Natural killer cell treated with Interleukin-12 subunit alpha and Interleukin-12 subunit beta and Interleukin-15 and Interleukin-18, amount 100 ng/mL, for 72 hours (primary cell): ENCODE measurements around the gene ABLIM1. TPM values are rescaled to one million over a fixed set of nuclear protein-coding genes. Genes with fewer than 3 reads are reported as not detected.

Source experiments
- ATAC-seq, 2 donors: fragments of 150-1000 bp; cut with Tn5 transposase in 1 of 2; sonication (Bioruptor Pico), chemical (Tn5 transposase) in 1 of 2; 2 replicates each; pipeline ENCODE4 v1.10.0; 2021
- DNase-seq: peaks from one replicate; pipeline ENCODE4 v3.0.0; 2022; ENCODE audit warnings: low spot score
- H3K27ac Mint-ChIP-seq, 2 donors: 1 replicate in 1 of 2; 2 replicates in 1 of 2; pipeline ENCODE4 v1.8.0; 2022; ENCODE audit warnings: mixed read lengths in 2 of 2, mild to moderate bottlenecking in 1 of 2, moderate library complexity in 1 of 2
- H3K27me3 Mint-ChIP-seq, 2 donors: 1 replicate in 1 of 2; 2 replicates in 1 of 2; pipeline ENCODE4 v1.8.0; 2022; ENCODE audit warnings: mixed read lengths in 2 of 2
- H3K36me3 Mint-ChIP-seq: one replicate; pipeline ENCODE4 v1.8.0; 2022; ENCODE audit warnings: mixed read lengths
- H3K4me1 Mint-ChIP-seq, 2 donors: 1 replicate in 1 of 2; 2 replicates in 1 of 2; pipeline ENCODE4 v1.8.0; 2022; ENCODE audit warnings: low read depth in 2 of 2, mixed read lengths in 2 of 2, mild to moderate bottlenecking in 1 of 2
- H3K4me3 Mint-ChIP-seq: one replicate; pipeline ENCODE4 v1.8.0; 2022; ENCODE audit warnings: mixed read lengths
- H3K9me3 Mint-ChIP-seq: 2 replicates; pipeline ENCODE4 v1.8.0; 2022; ENCODE audit warnings: mixed read lengths
- total RNA-seq, 2 donors: library from RNA; stranded (reverse); gene quantifications; one replicate each; pipeline ENCODE4 v1.2.3, GENCODE V29; 2022

The ABLIM1 gene
- total RNA-seq, 2 donors from 2014 or later, result 7.9 to 11.0 TPM

GRCh38 chr10:114408968-114409444, 249.1 kb downstream of the ABLIM1 start:
- DNase-seq, result no peak
- Mint-ChIP-seq H3K4me3 (no peak overlapping the region), H3K36me3 (no peaks in the 10 kb centered on the region), H3K27ac (no peak overlapping the region), H3K4me1 (peaks cover 0 to 2% of the 10 kb centered on the region in 2 donors), H3K9me3 (no peaks in the 10 kb centered on the region), H3K27me3 (peaks cover 30 to 41% of the 10 kb centered on the region in 2 donors)
- ATAC-seq, result no peak

GRCh38 chr10:114408112-114408967, 249.7 kb downstream of the ABLIM1 start:
- Mint-ChIP-seq H3K9me3 (no peaks in the 10 kb centered on the region), H3K36me3 (no peaks in the 10 kb centered on the region), H3K4me1 (peaks cover 0 to 3% of the 10 kb centered on the region in 2 donors), H3K4me3 (no peak overlapping the region), H3K27ac (no peak overlapping the region), H3K27me3 (peaks cover 31 to 39% of the 10 kb centered on the region in 2 donors)
- no peak for DNase-seq
- ATAC-seq, result no peak

- Mint-ChIP-seq H3K36me3 (no peaks in the 10 kb centered on the region), H3K9me3 (no peaks in the 10 kb centered on the region), H3K4me3 (no peak overlapping the region), H3K27me3 (peaks cover 38 to 42% of the 10 kb centered on the region in 2 donors), H3K4me1 (peaks cover 7 to 9% of the 10 kb centered on the region in 2 donors), H3K27ac (no peak overlapping the region)
- no peak for ATAC-seq
- DNase-seq, result no peak
These were observed 251.6 kb downstream of the ABLIM1 start for GRCh38 chr10:114406455-114406854.

DNA sequence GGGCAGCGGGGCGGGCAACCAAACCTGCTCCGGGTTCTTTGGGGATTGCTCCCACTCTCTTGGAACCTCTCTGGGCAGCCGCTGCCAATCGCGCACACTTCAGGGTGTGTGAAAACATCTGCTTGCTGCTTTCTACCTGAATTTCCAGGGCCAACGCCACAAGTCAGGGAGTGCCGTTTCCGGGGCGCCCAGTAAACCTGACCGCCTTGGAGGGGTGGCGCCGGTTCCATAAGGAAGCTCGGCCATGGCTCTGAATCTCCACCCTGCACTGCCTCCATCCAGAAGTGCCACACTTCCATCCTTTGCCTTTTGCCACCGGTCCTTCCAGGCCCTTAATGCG, 253.1 kb downstream of the ABLIM1 start:
- Mint-ChIP-seq H3K9me3 (no peaks in the 10 kb centered on the region), H3K36me3 (no peaks in the 10 kb centered on the region), H3K4me1 (peaks cover 7 to 9% of the 10 kb centered on the region in 2 donors), H3K27ac (no peak overlapping the region), H3K27me3 (peaks cover 50 to 54% of the 10 kb centered on the region in 2 donors), H3K4me3 (peak overlapping the region; percentile 30)
- no peak for DNase-seq
- peak in 1 of 2 donors; percentile 13 for ATAC-seq

DNA sequence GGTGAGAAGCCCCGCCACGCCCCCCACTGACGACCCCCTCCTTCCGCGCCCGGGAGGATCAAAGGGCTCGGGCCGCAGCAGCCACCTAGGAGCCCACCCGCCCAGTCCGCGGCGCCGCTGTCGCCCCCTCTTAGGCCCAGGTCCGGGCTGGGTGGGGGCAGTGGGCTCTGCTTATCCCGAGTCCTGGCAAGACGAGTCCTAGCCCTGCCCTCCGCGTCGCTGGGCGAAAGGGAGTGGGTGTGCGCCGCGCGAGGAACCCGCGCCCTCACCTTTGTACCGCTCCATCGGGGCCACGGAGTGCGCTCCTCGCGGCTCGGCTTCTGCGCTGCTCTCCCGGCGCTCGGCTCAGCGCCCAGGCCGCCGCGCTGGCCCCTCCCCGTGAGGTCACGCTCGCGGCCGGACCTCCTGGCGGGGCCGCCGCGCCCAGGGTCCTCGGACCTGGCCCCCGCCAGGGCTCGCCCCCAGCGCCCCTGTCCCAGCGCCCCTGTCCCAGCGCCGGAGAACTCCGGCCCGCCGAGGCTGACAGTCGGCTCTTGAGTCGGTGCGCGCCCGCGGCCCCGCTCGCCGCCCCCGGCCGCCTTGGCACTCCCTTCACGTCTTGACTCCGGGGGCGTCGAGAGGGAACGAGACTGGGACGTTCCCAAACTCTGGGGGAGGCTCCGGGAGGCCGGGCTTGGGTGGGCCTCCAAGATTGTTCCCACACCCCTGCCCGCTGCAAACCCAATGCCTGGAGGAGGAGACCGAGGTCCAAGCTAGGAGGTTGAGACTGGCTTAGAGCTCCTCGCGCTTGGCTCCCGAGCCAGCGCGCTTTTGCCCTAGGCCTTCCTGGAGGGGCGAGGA, 253.7 kb downstream of the ABLIM1 start, which contains the start of gene AFAP1L2:
AFAP1L2 (minus strand) TSS at position 332 of the 840 bp plus-strand sequence; CDS start at position 285, 47 bp downstream.
- Mint-ChIP-seq H3K27ac (no peak within 1 kb of the TSS), H3K9me3 (no peaks in the 10 kb centered on the region), H3K4me1 (peaks cover 7 to 9% of the 10 kb centered on the region in 2 donors), H3K36me3 (no peaks in the 10 kb centered on the region), H3K4me3 (peak within 1 kb of the TSS; percentile 54), H3K27me3 (peaks cover 53 to 56% of the 10 kb centered on the region in 2 donors)
- ATAC-seq, result peak; percentile 50 to 51
- DNase-seq, result no peak

- peak overlapping the region; percentile 54 for H3K4me3 Mint-ChIP-seq
- H3K36me3 Mint-ChIP-seq, result no peaks in the 10 kb centered on the region
- no peak overlapping the region for H3K27ac Mint-ChIP-seq
- ATAC-seq (peak in 1 of 2 donors; percentile 45), DNase-seq (no peak)
- H3K27me3 Mint-ChIP-seq, result peaks cover 58% of the 10 kb centered on the region in 2 donors
- peaks cover 7 to 9% of the 10 kb centered on the region in 2 donors for H3K4me1 Mint-ChIP-seq
- H3K9me3 Mint-ChIP-seq, result no peaks in the 10 kb centered on the region
These were observed 254.4 kb downstream of the ABLIM1 start for GRCh38 chr10:114403541-114404161.

DNA sequence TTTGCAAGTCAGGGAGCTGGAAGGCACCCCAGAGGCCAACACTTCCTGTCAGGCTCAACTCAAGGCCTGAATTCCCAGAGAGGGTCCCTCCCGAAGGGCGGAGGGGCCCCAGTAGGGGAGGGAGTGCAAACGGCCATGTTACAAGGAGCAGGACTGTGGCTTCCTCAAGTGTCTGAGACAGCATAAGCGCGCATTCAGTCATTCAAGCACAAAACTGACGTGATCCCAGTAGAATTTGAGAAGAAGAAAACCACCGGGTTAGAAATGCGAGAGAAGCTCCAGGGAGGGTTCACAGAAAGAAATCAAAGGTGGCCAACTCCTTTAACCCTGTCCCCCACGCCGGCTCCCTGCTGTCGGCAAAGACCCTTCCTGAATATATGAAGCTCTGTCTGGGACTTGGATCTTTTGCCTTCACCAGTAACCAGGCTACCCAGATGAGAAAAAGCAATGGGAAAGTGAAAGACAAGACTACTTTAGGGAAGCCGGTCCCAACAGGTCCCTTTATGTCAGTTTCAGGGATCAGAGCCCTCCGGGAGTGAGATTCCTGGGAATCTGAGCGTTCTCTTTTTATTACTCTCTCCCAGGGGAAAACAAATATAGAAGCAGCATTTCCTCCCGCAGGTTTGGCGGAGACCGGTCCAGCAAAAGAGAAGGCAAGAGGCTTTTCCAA, 255.1 kb downstream of the ABLIM1 start:
- Mint-ChIP-seq H3K36me3 (no peaks in the 10 kb centered on the region), H3K27me3 (peaks cover 58 to 64% of the 10 kb centered on the region in 2 donors), H3K4me1 (peaks cover 7 to 9% of the 10 kb centered on the region in 2 donors), H3K9me3 (no peaks in the 10 kb centered on the region), H3K27ac (no peak overlapping the region), H3K4me3 (peak overlapping the region; percentile 54)
- ATAC-seq, result no peak
- no peak for DNase-seq

DNA sequence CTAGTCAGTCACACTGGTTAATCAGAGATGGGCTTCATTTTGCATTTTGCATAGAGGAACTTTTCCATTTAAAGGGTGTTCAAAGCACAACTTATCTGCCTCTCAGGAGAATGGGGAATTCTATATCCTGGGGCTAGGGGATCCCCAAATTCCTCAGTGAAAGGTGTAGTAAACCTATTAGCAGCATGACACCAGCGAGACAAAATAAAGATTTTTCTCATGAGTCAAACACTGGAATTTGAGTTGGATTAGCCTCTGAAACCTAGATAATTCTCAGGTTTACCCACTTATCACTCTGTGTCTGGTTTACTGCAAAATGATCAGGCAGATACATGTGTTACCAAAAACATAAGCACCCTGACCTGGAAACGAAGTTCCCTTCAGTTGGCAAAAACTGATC, 255.8 kb downstream of the ABLIM1 start:
- no peaks in the 10 kb centered on the region for H3K36me3 Mint-ChIP-seq
- peaks cover 53 to 66% of the 10 kb centered on the region in 2 donors for H3K27me3 Mint-ChIP-seq
- peaks cover 7 to 9% of the 10 kb centered on the region in 2 donors for H3K4me1 Mint-ChIP-seq
- H3K9me3 Mint-ChIP-seq, result no peaks in the 10 kb centered on the region
- H3K4me3 Mint-ChIP-seq, result no peak overlapping the region
- ATAC-seq (no peak), DNase-seq (no peak)
- no peak overlapping the region for H3K27ac Mint-ChIP-seq

DNA sequence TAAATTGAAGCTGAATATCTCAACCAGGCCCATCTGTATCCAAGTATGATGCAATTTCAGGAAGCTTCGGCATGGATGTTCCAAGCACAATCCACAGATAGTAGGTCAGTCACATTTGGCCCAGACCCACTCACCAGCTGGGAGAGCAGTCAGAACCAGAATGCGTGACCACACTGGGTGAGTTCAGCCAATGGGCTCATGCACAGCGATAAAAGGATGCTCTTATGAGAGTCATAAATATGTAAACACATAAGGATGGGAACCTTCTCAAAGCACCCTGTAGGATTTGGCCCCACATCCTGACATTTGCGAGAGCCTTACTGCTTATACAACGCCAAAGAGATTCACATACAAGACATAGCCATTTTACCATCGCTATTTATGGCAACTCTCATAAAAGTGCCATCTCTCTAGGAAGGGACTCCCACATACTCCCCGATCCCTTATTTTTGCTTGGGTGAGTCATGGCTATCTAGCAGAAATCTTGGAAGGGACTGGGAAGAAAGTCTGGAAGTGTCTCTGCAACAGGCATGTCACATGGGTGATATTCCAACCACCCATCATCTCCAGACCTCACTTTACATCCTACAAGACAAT, 256.8 kb downstream of the ABLIM1 start:
- peaks cover 54 to 71% of the 10 kb centered on the region in 2 donors for H3K27me3 Mint-ChIP-seq
- H3K36me3 Mint-ChIP-seq, result no peaks in the 10 kb centered on the region
- no peak overlapping the region for H3K4me3 Mint-ChIP-seq
- peaks cover 7 to 12% of the 10 kb centered on the region in 2 donors for H3K4me1 Mint-ChIP-seq
- no peak for ATAC-seq
- no peak for DNase-seq
- no peaks in the 10 kb centered on the region for H3K9me3 Mint-ChIP-seq
- H3K27ac Mint-ChIP-seq, result no peak overlapping the region

DNA sequence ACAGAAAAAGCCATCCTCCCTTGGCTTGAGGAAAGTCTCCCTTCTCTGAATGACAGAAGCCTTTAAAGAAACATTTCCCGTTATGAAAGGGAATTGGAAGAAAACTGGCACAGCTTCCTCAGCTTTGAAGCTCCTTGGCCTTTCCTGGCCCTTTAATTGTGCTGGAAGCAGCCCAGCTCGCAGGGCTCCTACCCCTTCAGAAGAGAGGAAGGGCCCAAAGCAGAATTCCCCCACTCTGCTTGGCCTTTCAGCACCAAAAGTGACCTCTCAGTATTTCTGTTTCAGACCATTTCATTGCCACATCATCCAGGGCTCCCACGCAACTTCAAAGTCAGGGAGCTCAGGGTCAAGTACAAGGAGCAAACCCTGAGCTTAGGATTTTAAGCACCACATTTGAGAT, 258.0 kb downstream of the ABLIM1 start:
- DNase-seq (no peak), ATAC-seq (no peak)
- H3K9me3 Mint-ChIP-seq, result no peaks in the 10 kb centered on the region
- peaks cover 50 to 72% of the 10 kb centered on the region in 2 donors for H3K27me3 Mint-ChIP-seq
- H3K36me3 Mint-ChIP-seq, result no peaks in the 10 kb centered on the region
- H3K4me1 Mint-ChIP-seq, result peaks cover 7 to 12% of the 10 kb centered on the region in 2 donors
- H3K27ac Mint-ChIP-seq, result no peak overlapping the region
- no peak overlapping the region for H3K4me3 Mint-ChIP-seq

- no peak overlapping the region for H3K4me3 Mint-ChIP-seq
- H3K27ac Mint-ChIP-seq, result no peak overlapping the region
- no peak for DNase-seq
- no peaks in the 10 kb centered on the region for H3K36me3 Mint-ChIP-seq
- H3K27me3 Mint-ChIP-seq, result peaks cover 49 to 75% of the 10 kb centered on the region in 2 donors
- peaks cover 7 to 10% of the 10 kb centered on the region in 2 donors for H3K4me1 Mint-ChIP-seq
- H3K9me3 Mint-ChIP-seq, result no peaks in the 10 kb centered on the region
- ATAC-seq, result no peak
These were observed 258.5 kb downstream of the ABLIM1 start for GRCh38 chr10:114399576-114399975.

- Mint-ChIP-seq H3K4me3 (no peak overlapping the region), H3K27ac (no peak overlapping the region), H3K36me3 (no peaks in the 10 kb centered on the region), H3K27me3 (peaks cover 51 to 81% of the 10 kb centered on the region in 2 donors), H3K4me1 (peaks cover 7 to 13% of the 10 kb centered on the region in 2 donors), H3K9me3 (no peaks in the 10 kb centered on the region)
- DNase-seq (no peak), ATAC-seq (no peak)
These were observed 259.3 kb downstream of the ABLIM1 start for GRCh38 chr10:114398587-114399331.
